SK-N-MC (cell line): ENCODE results near the gene DCAF8L1.
"Not testable (repeated sequence)": the region's sequence is repeated elsewhere in the genome, so short reads cannot be mapped to it uniquely, and the experiment has no call there.

Experiments
- DNase-seq: peaks from one replicate; pipeline ENCODE4 v3.0.0-alpha.2; 2011; ENCODE audit warnings: low read depth, low spot score
- H3K27ac ChIP-seq: fragments of 200-600 bp; sonication (generic); 2 replicates; pipeline ENCODE4 v1.5.1; 2016; ENCODE audit warnings: mixed run types
- H3K36me3 ChIP-seq: fragments of 200-600 bp; sonication (generic); 2 replicates; pipeline ENCODE4 v1.6.1; 2017; ENCODE audit warnings: antibody characterized with exemption, low read length, mixed read lengths; ENCODE audit not compliant: insufficient read depth
- H3K4me3 ChIP-seq: fragments of 200-600 bp; sonication (generic); 2 replicates; pipeline ENCODE4 v1.5.1; 2016
- H3K9ac ChIP-seq: fragments of 200-600 bp; sonication (generic); 2 replicates; pipeline ENCODE4 v1.8.0; 2017; ENCODE audit warnings: mixed run types, mixed read lengths; ENCODE audit not compliant: insufficient read length
- H3K9me3 ChIP-seq: fragments of 200-600 bp; sonication (generic); 2 replicates; pipeline ENCODE4 v1.6.1; 2017; ENCODE audit warnings: low read depth, mild to moderate bottlenecking, antibody characterized with exemption, low read length, moderate library complexity, mixed read lengths
- EZH2 ChIP-seq: fragments of 200-600 bp; sonication (generic); IDR thresholded peaks from one replicate; pipeline ENCODE4 v1.6.1; 2017; ENCODE audit warnings: antibody characterized with exemption
- FOXP2 ChIP-seq: optimal IDR thresholded peaks from 2 replicates; pipeline ENCODE3; 2011; ENCODE audit warnings: mild to moderate bottlenecking, moderate library complexity; ENCODE audit not compliant: insufficient read depth; ENCODE audit errors: extremely low read length, control extremely low read depth
- POLR2AphosphoS5 ChIP-seq: IDR thresholded peaks from 2 replicates; pipeline ENCODE4 v1.6.1; 2012; ENCODE audit warnings: mild to moderate bottlenecking, low read depth, low read length, borderline replicate concordance

Gene DCAF8L1

DNA sequence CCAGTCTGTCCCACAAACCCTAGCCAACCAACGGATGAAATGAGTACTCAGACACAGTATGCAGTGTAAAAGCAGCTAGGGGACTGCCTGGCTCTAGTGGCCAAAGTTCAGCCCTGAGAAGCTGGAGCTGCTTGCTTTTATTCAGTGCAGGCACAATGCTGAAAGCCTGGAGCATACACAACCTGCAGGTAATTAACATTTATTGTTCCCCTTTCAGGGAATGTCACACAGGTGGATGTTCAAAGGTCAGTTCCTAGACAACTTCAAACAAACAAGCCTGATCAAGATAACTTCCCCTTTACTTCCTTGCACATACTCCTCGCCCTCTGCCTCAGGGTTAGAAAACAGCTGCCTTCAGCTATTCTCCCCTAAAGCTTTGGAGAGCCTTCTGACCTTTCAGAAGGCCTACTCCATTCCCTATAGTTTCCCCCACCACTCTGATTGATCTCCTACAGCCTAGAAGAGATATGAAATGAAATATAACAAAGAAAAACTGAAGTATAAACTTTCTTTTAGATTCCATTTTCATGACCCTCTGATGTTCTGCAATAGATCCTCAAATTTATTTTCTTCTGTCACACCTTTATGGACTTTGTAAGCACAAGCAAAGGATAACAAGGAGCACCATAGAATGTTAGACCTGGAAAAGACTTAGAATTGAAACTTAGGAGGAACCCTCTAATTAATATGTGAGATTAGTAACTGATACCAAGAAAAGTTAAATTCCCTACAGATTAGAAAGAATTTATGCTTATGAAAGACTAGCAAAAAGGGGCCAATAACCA, 6.8 kb upstream of the DCAF8L1 start:
- TF ChIP-seq POLR2AphosphoS5 (no peak), EZH2 (no peak), FOXP2 (no peak)
- no peaks in the 10 kb centered on the region for H3K9me3 ChIP-seq
- no peaks in the 10 kb centered on the region for H3K36me3 ChIP-seq
- no peak for DNase-seq
- no peak overlapping the region for H3K9ac ChIP-seq
- no peak overlapping the region for H3K27ac ChIP-seq
- no peak overlapping the region for H3K4me3 ChIP-seq

DNA sequence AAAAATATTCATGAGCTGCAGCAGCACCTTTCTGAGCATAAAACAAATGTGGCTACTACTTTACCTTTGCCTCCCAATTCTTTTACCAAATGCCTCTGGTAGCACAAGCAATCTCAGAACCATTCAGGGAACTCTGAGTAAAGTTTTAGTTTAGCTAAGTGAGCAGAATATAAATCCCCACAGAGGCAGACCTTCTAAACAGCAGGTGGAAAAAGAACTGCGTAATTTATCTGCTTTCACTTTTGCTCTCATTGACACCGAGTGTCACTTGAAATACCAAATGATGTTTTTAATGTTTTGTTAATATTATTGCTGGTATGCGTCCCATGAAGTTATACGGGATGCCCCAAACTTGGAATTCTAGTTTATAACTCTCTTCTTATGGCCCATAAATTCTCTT, 4.3 kb downstream of the DCAF8L1 start:
- not testable (repeated sequence) for DNase-seq, H3K9me3 ChIP-seq, H3K9ac ChIP-seq, H3K4me3 ChIP-seq, H3K36me3 ChIP-seq, H3K27ac ChIP-seq

DNA sequence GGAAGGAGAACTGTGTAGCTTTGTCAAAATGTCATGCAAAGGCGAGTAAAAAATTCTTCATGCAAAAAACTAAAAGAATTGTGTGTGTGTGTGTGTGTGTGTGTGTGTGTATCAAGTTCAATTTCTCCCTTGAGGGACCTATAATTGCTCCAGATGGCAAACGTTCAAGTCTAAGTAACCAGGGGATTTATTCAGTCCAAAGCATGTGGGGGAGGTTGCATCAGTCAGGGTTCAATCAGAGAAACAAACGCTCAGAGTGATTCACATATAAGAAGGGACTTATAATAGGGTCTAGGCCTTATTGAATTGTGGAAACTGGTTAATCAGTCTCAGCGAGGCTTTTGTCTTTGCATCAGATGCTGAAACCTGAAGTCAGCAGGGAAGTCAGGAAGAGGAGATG, 5.0 kb downstream of the DCAF8L1 start:
- Histone ChIP-seq H3K9me3 (no peaks in the 10 kb centered on the region), H3K27ac (no peak overlapping the region), H3K9ac (no peak overlapping the region), H3K4me3 (no peak overlapping the region; the same call in 1 of the 2 replicates), H3K36me3 (no peaks in the 10 kb centered on the region)
- no peak for TF ChIP-seq POLR2AphosphoS5
- no peak for TF ChIP-seq EZH2
- no peak for TF ChIP-seq FOXP2
- DNase-seq: no peak

DNA sequence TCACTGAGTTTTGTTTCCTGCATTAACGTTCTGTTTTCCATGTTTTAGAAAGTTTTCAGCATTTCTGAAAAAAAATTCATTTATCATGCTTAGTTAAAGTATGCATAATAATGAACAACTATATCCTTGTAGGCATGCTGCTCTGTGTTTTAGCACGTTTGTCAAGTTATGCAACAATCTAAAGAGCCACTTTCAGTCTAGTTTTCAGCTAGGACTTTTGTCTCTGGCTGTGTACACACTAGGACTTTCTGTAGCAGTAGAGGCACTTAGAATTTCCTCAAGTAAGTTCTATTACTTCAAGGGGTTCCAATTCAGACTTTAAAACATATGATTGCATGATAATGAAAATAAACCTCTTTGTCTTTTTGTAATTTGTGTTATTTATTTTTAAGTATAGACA, 12.4 kb downstream of the DCAF8L1 start:
- Histone ChIP-seq H3K9me3 (no peaks in the 10 kb centered on the region), H3K36me3 (no peaks in the 10 kb centered on the region), H3K9ac (peak overlapping the region; percentile 49), H3K27ac (peak overlapping the region; percentile 77), H3K4me3 (peak overlapping the region; percentile 47; the same call in 1 of the 2 replicates)
- TF ChIP-seq FOXP2 (no peak), EZH2 (no peak), POLR2AphosphoS5 (no peak)
- DNase-seq: no peak

DNA sequence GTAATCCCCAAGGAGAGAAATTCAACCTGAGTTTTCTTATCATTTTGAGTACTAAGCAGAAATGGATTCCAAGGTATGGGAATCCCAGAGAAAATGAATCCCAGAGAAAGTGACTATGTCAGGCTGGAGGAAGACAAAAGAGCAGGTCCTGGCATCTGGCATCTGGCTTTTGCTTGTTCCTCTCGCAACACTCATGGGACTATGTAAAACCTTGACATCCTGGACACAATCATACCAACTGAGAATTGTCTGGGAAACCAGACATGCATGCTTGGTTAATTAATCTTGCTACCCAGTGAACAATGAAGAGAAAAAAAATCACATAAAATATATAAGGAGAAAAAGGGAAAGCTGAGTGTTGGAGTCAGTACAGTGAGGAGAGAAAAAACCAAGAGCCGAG, 12.9 kb downstream of the DCAF8L1 start:
- no peak for DNase-seq
- H3K27ac ChIP-seq: peak overlapping the region; percentile 77
- no peaks in the 10 kb centered on the region for H3K9me3 ChIP-seq
- TF ChIP-seq EZH2 (no peak), FOXP2 (no peak), POLR2AphosphoS5 (no peak)
- H3K36me3 ChIP-seq: no peaks in the 10 kb centered on the region
- no peak overlapping the region; the same call in 1 of the 2 replicates for H3K4me3 ChIP-seq
- no peak overlapping the region for H3K9ac ChIP-seq

DNA sequence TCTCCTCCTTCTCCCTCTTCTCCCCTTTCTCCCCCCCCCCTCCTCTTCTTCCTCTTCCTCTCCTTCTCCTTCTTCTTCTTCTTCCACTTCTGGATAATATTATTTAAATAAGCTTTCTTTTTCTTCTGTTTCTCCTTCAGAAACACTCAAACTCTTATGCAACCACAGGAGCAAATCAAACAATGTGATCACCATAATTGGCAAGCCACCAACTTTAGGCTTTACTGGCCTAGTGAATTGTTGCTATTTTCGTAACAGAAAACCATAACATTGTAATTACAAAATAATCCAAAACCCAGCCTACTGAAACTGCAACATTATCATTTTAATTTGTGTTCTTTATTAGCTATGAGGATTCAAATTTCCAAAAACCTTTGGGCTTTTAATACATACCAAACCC, 14.3 kb downstream of the DCAF8L1 start:
- TF ChIP-seq EZH2 (no peak), POLR2AphosphoS5 (no peak), FOXP2 (no peak)
- peak; percentile 26 for DNase-seq

DNA sequence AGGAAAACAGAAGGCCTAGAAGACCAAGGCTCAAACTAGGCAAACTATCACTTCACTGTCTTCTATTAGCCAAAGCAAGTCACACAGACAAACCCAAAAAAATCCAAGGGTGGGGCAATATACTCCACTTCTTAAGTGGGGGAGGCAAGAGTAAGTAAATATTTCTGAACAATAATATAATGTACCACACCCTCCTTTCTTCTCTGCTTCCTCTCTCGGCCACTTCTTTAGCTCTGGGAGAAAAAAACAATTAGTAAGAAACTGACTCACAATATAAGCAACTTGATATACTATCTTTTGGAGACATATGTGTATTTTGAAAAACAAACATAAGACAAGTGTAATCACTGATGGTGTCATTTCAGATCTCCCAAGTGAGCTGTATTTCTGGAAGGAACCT, 14.8 kb downstream of the DCAF8L1 start:
- H3K9me3 ChIP-seq: no peaks in the 10 kb centered on the region
- H3K4me3 ChIP-seq: no peak overlapping the region
- TF ChIP-seq POLR2AphosphoS5 (no peak), EZH2 (no peak)
- H3K36me3 ChIP-seq: no peaks in the 10 kb centered on the region
- H3K27ac ChIP-seq: peak overlapping the region; percentile 76; the same call in 1 of the 2 replicates
- no peak overlapping the region for H3K9ac ChIP-seq
- DNase-seq: no peak

More for the DNA sequence above, 14.3 kb downstream of the DCAF8L1 start:
- no peaks in the 10 kb centered on the region for H3K36me3 ChIP-seq
- no peaks in the 10 kb centered on the region for H3K9me3 ChIP-seq
- H3K9ac ChIP-seq: no peak overlapping the region
- H3K4me3 ChIP-seq: no peak overlapping the region
- peak overlapping the region; percentile 76; the same call in 1 of the 2 replicates for H3K27ac ChIP-seq

DNA sequence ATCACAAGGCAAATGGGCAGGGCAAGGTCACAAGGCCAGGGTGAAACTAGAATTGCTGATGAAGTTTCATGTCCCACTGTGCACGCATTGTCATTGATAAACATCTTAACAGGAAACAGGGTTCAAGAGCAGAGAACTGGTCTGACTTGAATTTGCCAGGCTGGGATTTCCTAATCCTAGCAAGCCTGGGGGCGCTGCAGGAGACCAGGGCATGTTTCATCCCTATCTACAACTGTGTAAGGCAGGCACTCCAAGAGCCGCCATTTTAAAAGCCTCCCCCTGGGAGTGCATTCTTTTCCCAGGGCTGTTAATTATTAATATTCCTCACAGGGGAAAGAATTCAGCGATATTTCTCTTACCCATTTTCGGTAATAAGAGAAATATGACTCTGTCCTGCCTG, 15.9 kb downstream of the DCAF8L1 start:
- not testable (repeated sequence) for H3K4me3 ChIP-seq, H3K9me3 ChIP-seq, H3K9ac ChIP-seq, H3K36me3 ChIP-seq, DNase-seq, H3K27ac ChIP-seq

DNA sequence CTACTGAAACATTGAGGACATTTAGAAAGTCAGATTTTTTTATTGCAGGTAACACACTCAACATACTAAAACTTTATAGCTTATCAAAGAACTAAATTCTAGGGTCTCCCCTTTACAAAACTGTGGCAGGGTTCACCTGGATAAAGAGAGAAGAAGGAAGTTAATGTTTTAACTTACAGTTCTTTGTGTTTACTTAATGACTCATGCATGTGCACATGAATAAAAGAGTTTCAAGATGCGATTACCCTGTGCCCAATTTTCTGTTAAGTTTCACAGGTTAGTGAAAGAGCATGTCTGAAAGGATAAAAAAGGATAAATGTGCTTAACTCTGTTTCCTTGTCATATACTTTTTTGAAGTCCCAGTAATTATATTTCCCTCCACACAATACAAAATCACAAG, 16.8 kb downstream of the DCAF8L1 start:
- no peaks in the 10 kb centered on the region for H3K36me3 ChIP-seq
- no peak overlapping the region for H3K9ac ChIP-seq
- no peaks in the 10 kb centered on the region for H3K9me3 ChIP-seq
- no peak overlapping the region for H3K4me3 ChIP-seq
- TF ChIP-seq EZH2: no peak
- TF ChIP-seq FOXP2: no peak
- TF ChIP-seq POLR2AphosphoS5: no peak
- no peak for DNase-seq
- no peak overlapping the region for H3K27ac ChIP-seq

DNA sequence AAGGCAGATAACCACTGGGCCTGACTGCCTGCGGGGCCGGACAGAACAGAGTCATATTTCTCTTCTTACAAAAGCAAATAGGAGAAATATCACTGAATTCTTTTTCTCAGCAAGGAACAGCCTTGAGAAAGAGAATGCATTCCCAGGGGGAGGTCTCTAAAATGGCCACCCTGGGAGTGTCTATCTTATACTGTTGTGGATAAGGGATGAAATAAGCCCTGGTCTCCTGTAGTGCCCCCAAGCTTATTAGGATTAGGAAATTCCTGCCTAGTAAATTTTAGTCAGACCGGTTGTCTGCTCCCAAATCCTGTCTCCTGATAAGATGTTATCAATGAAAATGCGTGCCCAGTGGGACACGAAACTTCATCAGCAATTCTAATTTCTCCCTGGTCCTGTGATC, 20.8 kb downstream of the DCAF8L1 start:
- not testable (repeated sequence) for H3K4me3 ChIP-seq, DNase-seq, H3K9me3 ChIP-seq, H3K27ac ChIP-seq, H3K9ac ChIP-seq, H3K36me3 ChIP-seq
